IMR-90 (cell line): Measurements from ENCODE around the gene DNAH8. TPM values are rescaled to one million over a fixed set of nuclear protein-coding genes. Genes with fewer than 3 reads are reported as not detected.

Experiments used
- ATAC-seq: fragments of 200-7000 bp; cut with Tn5 transposase; 2 replicates; pipeline ENCODE4 v1.9.1; 2020; ENCODE audit warnings: low read depth, mild to moderate bottlenecking, moderate library complexity
- BruUV-seq: library from RNA; stranded (reverse); fragments of 400-500 nt; replicated peaks from 2 replicates; lab custom pipeline; 2021; lab: Mats Ljungman, UMichigan
- CTCF ChIA-PET: fragments of 300-600 bp; formaldehyde crosslinking; extraction: SDS; loops from one replicate; lab custom pipeline; 2021; ENCODE audit warnings: antibody characterized with exemption; lab: Yijun Ruan, JAX
- POLR2A ChIA-PET: fragments of 300-600 bp; sonication (Branson Sonifier 250); formaldehyde crosslinking; loops from one replicate; lab custom pipeline; 2022; ENCODE audit warnings: antibody characterized with exemption; ENCODE audit not compliant: unreplicated experiment; lab: Charles Lee
- DNase-seq: peaks from one replicate; pipeline ENCODE4 v3.0.0; 2013
- H2AFZ ChIP-seq: replicated peaks from 2 replicates; pipeline ENCODE3; 2013; ENCODE audit warnings: low read length, mild to moderate bottlenecking; ENCODE audit not compliant: poor library complexity
- H2AK5ac ChIP-seq: 2 replicates; pipeline ENCODE4 v1.6.1; 2013; ENCODE audit warnings: low read depth, low read length, inconsistent platforms
- H2AK9ac ChIP-seq: replicated peaks from 2 replicates; pipeline ENCODE3; 2013; ENCODE audit warnings: mild to moderate bottlenecking, low read depth, low read length, moderate library complexity; ENCODE audit not compliant: poor library complexity
- H2BK120ac ChIP-seq: 2 replicates; pipeline ENCODE4 v1.6.1; 2013; ENCODE audit warnings: low read depth, low read length, inconsistent platforms
- H2BK15ac ChIP-seq: 3 replicates; pipeline ENCODE4 v1.6.1; 2013; ENCODE audit warnings: low read depth, low read length, inconsistent platforms
- H2BK20ac ChIP-seq: 2 replicates; pipeline ENCODE4 v1.6.1; 2013; ENCODE audit warnings: low read depth, mild to moderate bottlenecking, inconsistent platforms, low read length, moderate library complexity
- H2BK5ac ChIP-seq: 2 replicates; pipeline ENCODE4 v1.6.1; 2013; ENCODE audit warnings: mild to moderate bottlenecking, low read depth, low read length, inconsistent platforms; ENCODE audit not compliant: poor library complexity, severe bottlenecking
- H3K14ac ChIP-seq: replicated peaks from 2 replicates; pipeline ENCODE4 v1.6.1; 2013; ENCODE audit warnings: low read depth, low read length, inconsistent platforms
- H3K18ac ChIP-seq: 2 replicates; pipeline ENCODE4 v1.6.1; 2013; ENCODE audit warnings: low read depth, low read length, control low read depth
- H3K23ac ChIP-seq: 2 replicates; pipeline ENCODE4 v1.6.1; 2013; ENCODE audit warnings: low read depth, low read length, inconsistent platforms
- H3K27ac ChIP-seq: 2 replicates; pipeline ENCODE4 v1.5.1; 2013; ENCODE audit warnings: mild to moderate bottlenecking, control low read depth, low read length; ENCODE audit not compliant: insufficient read depth
- H3K27me3 ChIP-seq: 2 replicates; pipeline ENCODE4 v1.6.1; 2013; ENCODE audit warnings: low read length; ENCODE audit not compliant: control insufficient read depth, insufficient read depth
- H3K36me3 ChIP-seq: 2 replicates; pipeline ENCODE4 v1.6.1; 2013; ENCODE audit warnings: low read length, mixed read lengths; ENCODE audit not compliant: control insufficient read depth, insufficient read depth
- H3K4ac ChIP-seq: 2 replicates; pipeline ENCODE4 v1.6.1; 2013; ENCODE audit warnings: low read depth, low read length, inconsistent platforms
- H3K4me1 ChIP-seq: 2 replicates; pipeline ENCODE4 v1.6.1; 2013; ENCODE audit warnings: low read length, mixed read lengths; ENCODE audit not compliant: control insufficient read depth, insufficient read depth
- H3K4me2 ChIP-seq: 2 replicates; pipeline ENCODE4 v1.6.1; 2013; ENCODE audit warnings: low read depth, mild to moderate bottlenecking, control low read depth, low read length, moderate library complexity
- H3K4me3 ChIP-seq: 2 replicates; pipeline ENCODE4 v1.5.1; 2013; ENCODE audit warnings: low read depth, mild to moderate bottlenecking, control low read depth, low read length, moderate library complexity; ENCODE audit not compliant: insufficient read depth
- H3K56ac ChIP-seq: 2 replicates; pipeline ENCODE4 v1.6.1; 2013; ENCODE audit warnings: low read length, inconsistent platforms; ENCODE audit not compliant: insufficient read depth; ENCODE audit errors: extremely low read depth
- H3K79me1 ChIP-seq, 2 experiments: 2 replicates each; pipeline ENCODE4 v1.6.1; 2013; ENCODE audit warnings: low read length in 2 of 2, inconsistent platforms in 1 of 2, low read depth in 1 of 2
- H3K9ac ChIP-seq: 2 replicates; pipeline ENCODE4 v1.6.1; 2013; ENCODE audit warnings: low read depth, low read length, control low read depth
- H3K9me1 ChIP-seq: 2 replicates; pipeline ENCODE4 v1.6.1; 2013; ENCODE audit warnings: low read length, inconsistent platforms; ENCODE audit not compliant: insufficient read depth
- H3K9me3 ChIP-seq: 2 replicates; pipeline ENCODE4 v1.6.1; 2013; ENCODE audit warnings: low read length; ENCODE audit not compliant: control insufficient read depth, insufficient read depth
- H4K20me1 ChIP-seq: 2 replicates; pipeline ENCODE4 v1.6.1; 2013; ENCODE audit warnings: low read length, inconsistent platforms; ENCODE audit not compliant: insufficient read depth
- H4K5ac ChIP-seq: 2 replicates; pipeline ENCODE4 v1.6.1; 2013; ENCODE audit warnings: mild to moderate bottlenecking, low read depth, low read length, control low read depth
- H4K8ac ChIP-seq, 2 experiments: 2 replicates each; pipeline ENCODE4 v1.6.1; 2013; ENCODE audit warnings: low read depth in 2 of 2, low read length in 2 of 2, control low read depth in 1 of 2, inconsistent platforms in 1 of 2
- H4K91ac ChIP-seq: 2 replicates; pipeline ENCODE4 v1.6.1; 2013; ENCODE audit warnings: low read depth, low read length, inconsistent platforms; ENCODE audit not compliant: insufficient read depth
- BHLHE40 ChIP-seq: fragments of 150-350 bp; IDR thresholded peaks from 2 replicates; pipeline ENCODE4 v1.6.1; 2016; ENCODE audit warnings: mild to moderate bottlenecking, low read depth, low read length
- CEBPB ChIP-seq: IDR thresholded peaks from 2 replicates; pipeline ENCODE4 v1.6.1; 2012; ENCODE audit warnings: low read depth, low read length, improper control_type of control experiment
- CHD1 ChIP-seq: IDR thresholded peaks from 2 replicates; pipeline ENCODE4 v1.6.1; 2012; ENCODE audit warnings: low read depth, low read length, improper control_type of control experiment
- CTCF ChIP-seq: conservative IDR thresholded peaks from 2 replicates; pipeline ENCODE4 v1.5.1; 2012; ENCODE audit warnings: mild to moderate bottlenecking, low read depth, low read length, improper control_type of control experiment
- FOS ChIP-seq: fragments of 150-350 bp; IDR thresholded peaks from 2 replicates; pipeline ENCODE4 v1.6.1; 2016; ENCODE audit warnings: low read depth, low read length
- MAFK ChIP-seq: IDR thresholded peaks from 2 replicates; pipeline ENCODE4 v1.6.1; 2012; ENCODE audit warnings: low read depth, low read length, improper control_type of control experiment
- MAZ ChIP-seq: IDR thresholded peaks from 2 replicates; pipeline ENCODE4 v1.6.1; 2012; ENCODE audit warnings: low read depth, mild to moderate bottlenecking, low read length, improper control_type of control experiment, moderate library complexity, borderline replicate concordance
- MXI1 ChIP-seq: IDR thresholded peaks from 2 replicates; pipeline ENCODE4 v1.6.1; 2012; ENCODE audit warnings: low read depth, mild to moderate bottlenecking, low read length, moderate library complexity, borderline replicate concordance
- NFE2L2 ChIP-seq: fragments of 150-350 bp; IDR thresholded peaks from 2 replicates; pipeline ENCODE4 v1.6.1; 2016; ENCODE audit warnings: low read depth, mild to moderate bottlenecking, low read length
- POLR2A ChIP-seq: IDR thresholded peaks from 2 replicates; pipeline ENCODE4 v1.6.1; 2012; ENCODE audit warnings: mild to moderate bottlenecking, low read depth, low read length
- RAD21 ChIP-seq: IDR thresholded peaks from 2 replicates; pipeline ENCODE4 v1.6.1; 2012; ENCODE audit warnings: low read length, improper control_type of control experiment
- RCOR1 ChIP-seq: IDR thresholded peaks from 2 replicates; pipeline ENCODE4 v1.6.1; 2012; ENCODE audit warnings: mild to moderate bottlenecking, low read length, improper control_type of control experiment; ENCODE audit not compliant: insufficient replicate concordance
- RFX5 ChIP-seq: IDR thresholded peaks from 2 replicates; pipeline ENCODE4 v1.8.0; 2012; ENCODE audit warnings: low read depth, mild to moderate bottlenecking, low read length, moderate library complexity
- SMC3 ChIP-seq: fragments of 150-350 bp; IDR thresholded peaks from 2 replicates; pipeline ENCODE4 v1.6.1; 2016; ENCODE audit warnings: low read depth, mild to moderate bottlenecking, antibody characterized with exemption, low read length, moderate library complexity
- WGBS, 2 experiments: methylation state at CpG; one replicate each; pipeline versions ENCODE4 v1.1.5 to v1.1.7; 2013; ENCODE audit warnings: missing lambda C conversion rate in 2 of 2; ENCODE audit not compliant: insufficient read length in 1 of 2; ENCODE audit errors: extremely low coverage in 2 of 2; 5-methylcytosine and 5-hydroxymethylcytosine counted together
- dilution Hi-C: fragments of 300-500 bp; cut with HindIII; formaldehyde crosslinking; loops from one replicate; pipeline ENCODE4 v1.14.3; 2018; ENCODE audit warnings: low sequenced_read_pairs; ENCODE audit not compliant: unreplicated experiment
- in situ Hi-C: fragments of 300-500 bp; cut with MboI; formaldehyde crosslinking; loops from 3 replicates; pipeline ENCODE4 v1.14.3; 2019; ENCODE audit warnings: low sequenced_read_pairs, inconsistent platforms, mixed read lengths
- intact Hi-C: fragments of 100-400 bp; cut with micrococcal nuclease; formaldehyde crosslinking; loops from 2 replicates; pipeline ENCODE4 v1.10.0; 2022
- polyA plus RNA-seq, 3 experiments: library from polyadenylated mRNA; depleted of rRNA; stranded (reverse); fragments of >200 nt; gene quantifications; 2 replicates each; pipeline ENCODE4 v1.2.3, GENCODE V29; 2012; ENCODE audit warnings: low replicate concordance in 1 of 3
- total RNA-seq: library from RNA; depleted of rRNA; stranded (reverse); fragments of >200 nt; gene quantifications from 2 replicates; pipeline ENCODE4 v1.2.3, GENCODE V29; 2012
- TF ChIP-seq, protein P1 (sequence below): fragments of 150-350 bp; IDR thresholded peaks from 2 replicates; pipeline ENCODE4 v1.6.1; 2016; ENCODE audit warnings: low read depth, mild to moderate bottlenecking, low read length, moderate library complexity, borderline replicate concordance
- TF ChIP-seq, protein P2 (sequence below): fragments of 150-350 bp; IDR thresholded peaks from 2 replicates; pipeline ENCODE4 v1.6.1; 2017; ENCODE audit warnings: mild to moderate bottlenecking, antibody characterized with exemption, low read length, low read depth

The DNAH8 gene
- total and polyA plus RNA-seq, 2 of the 4 experiments (the other 2 are of a cell fraction), result not detected

GRCh38 chr6:38794682-38795081 is 79.6 kb downstream of the DNAH8 start:
- Histone ChIP-seq H3K9me1 (no peaks in the 10 kb centered on the region), H3K9ac (no peak overlapping the region), H3K27me3 (peaks cover 2% of the 10 kb centered on the region; the same call in 1 of the 2 replicates), H3K36me3 (no peaks in the 10 kb centered on the region), H2AK5ac (no peak overlapping the region), H2BK15ac (no peak overlapping the region), H4K5ac (no peak overlapping the region), H3K9me3 (no peaks in the 10 kb centered on the region), H3K4me2 (no peak overlapping the region), H3K56ac (no peak overlapping the region), H3K23ac (no peak overlapping the region), H3K4ac (no peak overlapping the region), H3K79me1 (no peaks in the 10 kb centered on the region), H2BK20ac (no peak overlapping the region), H4K91ac (no peak overlapping the region), H2BK120ac (no peak overlapping the region), H4K8ac (no peak overlapping the region), H3K18ac (no peak overlapping the region), H3K14ac (no peak overlapping the region), H2BK5ac (no peak overlapping the region), H2AK9ac (no peak overlapping the region), H3K4me1 (no peaks in the 10 kb centered on the region), H2AFZ (no peak overlapping the region), H4K20me1 (no peaks in the 10 kb centered on the region), H3K4me3 (no peak overlapping the region), H3K27ac (no peak overlapping the region)
- ChIA-PET POLR2A (no interaction called here), CTCF (no interaction called here)
- dilution Hi-C loops (no loop called here), intact Hi-C loops (no loop called here), in situ Hi-C loops (no loop called here)
- no TSS peak for BruUV-seq
- DNase-seq (no peak), ATAC-seq (no peak)
- no CpG with 5 or more reads among the region's 3 CpGs for WGBS, 2 experiments
- TF ChIP-seq NFE2L2 (no peak), POLR2A (no peak), CTCF (no peak), RFX5 (no peak), CHD1 (no peak), FOS (no peak), MAZ (no peak), RCOR1 (no peak), MAFK (no peak), BHLHE40 (no peak), CEBPB (no peak), RAD21 (no peak), SMC3 (no peak), MXI1 (no peak)
- TF ChIP-seq, protein P1, sequence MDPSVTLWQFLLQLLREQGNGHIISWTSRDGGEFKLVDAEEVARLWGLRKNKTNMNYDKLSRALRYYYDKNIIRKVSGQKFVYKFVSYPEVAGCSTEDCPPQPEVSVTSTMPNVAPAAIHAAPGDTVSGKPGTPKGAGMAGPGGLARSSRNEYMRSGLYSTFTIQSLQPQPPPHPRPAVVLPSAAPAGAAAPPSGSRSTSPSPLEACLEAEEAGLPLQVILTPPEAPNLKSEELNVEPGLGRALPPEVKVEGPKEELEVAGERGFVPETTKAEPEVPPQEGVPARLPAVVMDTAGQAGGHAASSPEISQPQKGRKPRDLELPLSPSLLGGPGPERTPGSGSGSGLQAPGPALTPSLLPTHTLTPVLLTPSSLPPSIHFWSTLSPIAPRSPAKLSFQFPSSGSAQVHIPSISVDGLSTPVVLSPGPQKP, result no peak
- TF ChIP-seq, protein P2, sequence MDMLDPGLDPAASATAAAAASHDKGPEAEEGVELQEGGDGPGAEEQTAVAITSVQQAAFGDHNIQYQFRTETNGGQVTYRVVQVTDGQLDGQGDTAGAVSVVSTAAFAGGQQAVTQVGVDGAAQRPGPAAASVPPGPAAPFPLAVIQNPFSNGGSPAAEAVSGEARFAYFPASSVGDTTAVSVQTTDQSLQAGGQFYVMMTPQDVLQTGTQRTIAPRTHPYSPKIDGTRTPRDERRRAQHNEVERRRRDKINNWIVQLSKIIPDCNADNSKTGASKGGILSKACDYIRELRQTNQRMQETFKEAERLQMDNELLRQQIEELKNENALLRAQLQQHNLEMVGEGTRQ, result no peak
